Uterus (tissue), 4 donors: ENCODE results near the gene RO60. TPM values are rescaled to one million over a fixed set of nuclear protein-coding genes. Genes with fewer than 3 reads are reported as not detected.
"Not testable (repeated sequence)": the region's sequence is repeated elsewhere in the genome, so short reads cannot be mapped to it uniquely, and the experiment has no call there.

ENCODE experiments used
- DNase-seq, 2 donors: peaks; one replicate each; pipeline ENCODE4 v3.0.0-alpha.2; 2019 to 2020
- H3K27ac ChIP-seq, 2 donors: fragments of 200-600 bp; sonication (generic); 1 replicate in 1 of 2; 2 replicates in 1 of 2; pipeline ENCODE4 v1.5.1; 2016 to 2018
- H3K27me3 ChIP-seq, 2 donors: fragments of 200-600 bp; sonication (generic); one replicate each; pipeline ENCODE4 v1.5.1; 2018 to 2019; ENCODE audit warnings: control low read depth in 1 of 2
- H3K36me3 ChIP-seq, 2 donors: fragments of 200-600 bp; sonication (generic); one replicate each; pipeline ENCODE4 v1.5.1; 2019; ENCODE audit warnings: control low read depth in 1 of 2
- H3K4me1 ChIP-seq, 2 donors: fragments of 200-600 bp; sonication (generic); one replicate each; pipeline ENCODE4 v1.5.1; 2018 to 2019; ENCODE audit warnings: control low read depth in 1 of 2
- H3K4me3 ChIP-seq, 2 donors: fragments of 200-600 bp; sonication (generic); 1 replicate in 1 of 2; 2 replicates in 1 of 2; pipeline ENCODE4 v1.5.1; 2018 to 2019; ENCODE audit warnings: mild to moderate bottlenecking in 1 of 2
- H3K9me3 ChIP-seq, 2 donors: fragments of 200-600 bp; sonication (generic); one replicate each; pipeline ENCODE4 v1.5.1; 2019; ENCODE audit warnings: control low read depth in 1 of 2
- CTCF ChIP-seq, 4 experiments: fragments of 200-600 bp in 2 of 4; fragments of 450-650 bp in 2 of 4; sonication (generic) in 2 of 4; IDR thresholded peaks; one replicate each; pipeline ENCODE4 v1.5.1; 2016 to 2019; ENCODE audit warnings: antibody characterized with exemption in 4 of 4, mild to moderate bottlenecking in 2 of 4, moderate library complexity in 1 of 4
- POLR2A ChIP-seq, 2 donors: fragments of 450-650 bp; IDR thresholded peaks; one replicate each; pipeline ENCODE4 v1.6.1; 2016; ENCODE audit warnings: antibody characterized with exemption in 2 of 2, mild to moderate bottlenecking in 1 of 2, moderate library complexity in 1 of 2
- intact Hi-C: fragments of 100-400 bp; cut with DNase I; formaldehyde crosslinking; loops from one replicate; pipeline ENCODE4 v1.15.1; 2023; ENCODE audit warnings: low total_unique reads
- total RNA-seq, 4 donors: library from RNA; depleted of rRNA in 3 of 4; stranded (reverse); fragments of >200 nt in 3 of 4; gene quantifications; one replicate each; pipeline versions ENCODE4 v1.1.0 to v1.2.4, GENCODE V29; 2014 to 2023
- donor health status: DM: yes; HTN: yes; CAD: no.

The RO60 gene
- total RNA-seq, 4 donors from 2014 or later, result 68.9 to 290 (median 98.1) TPM

DNA sequence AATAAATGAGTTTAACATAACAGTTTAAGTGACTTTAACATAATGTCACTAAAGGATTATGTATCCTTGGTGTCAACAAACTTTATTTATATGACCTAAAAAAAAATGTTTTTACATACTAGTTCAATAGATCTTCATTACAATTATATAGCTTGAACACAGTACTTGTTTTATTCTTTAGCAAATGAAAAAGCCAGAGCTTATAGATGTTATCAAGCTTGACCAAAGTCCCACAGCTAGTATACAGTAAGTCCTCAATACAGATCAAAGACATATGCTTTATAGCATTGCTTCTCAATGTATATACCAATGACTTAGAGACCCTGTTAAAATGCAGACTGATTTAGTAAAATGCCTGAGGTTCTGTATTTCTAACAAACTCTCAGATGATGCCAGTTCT, 42.6 kb upstream of the RO60 start:
- H3K9me3 ChIP-seq, result no peaks in the 10 kb centered on the region
- intact Hi-C loops, result no loop called here
- no peaks in the 10 kb centered on the region for H3K36me3 ChIP-seq
- no peak for TF ChIP-seq CTCF (IDR thresholded peaks at IDR 0.05)
- TF ChIP-seq POLR2A (IDR thresholded peaks at IDR 0.05), result no peak
- no peak for DNase-seq
- H3K4me3 ChIP-seq, result no peak overlapping the region
- no peaks in the 10 kb centered on the region for H3K27me3 ChIP-seq
- H3K27ac ChIP-seq, result no peak overlapping the region
- no peaks in the 10 kb centered on the region for H3K4me1 ChIP-seq

DNA sequence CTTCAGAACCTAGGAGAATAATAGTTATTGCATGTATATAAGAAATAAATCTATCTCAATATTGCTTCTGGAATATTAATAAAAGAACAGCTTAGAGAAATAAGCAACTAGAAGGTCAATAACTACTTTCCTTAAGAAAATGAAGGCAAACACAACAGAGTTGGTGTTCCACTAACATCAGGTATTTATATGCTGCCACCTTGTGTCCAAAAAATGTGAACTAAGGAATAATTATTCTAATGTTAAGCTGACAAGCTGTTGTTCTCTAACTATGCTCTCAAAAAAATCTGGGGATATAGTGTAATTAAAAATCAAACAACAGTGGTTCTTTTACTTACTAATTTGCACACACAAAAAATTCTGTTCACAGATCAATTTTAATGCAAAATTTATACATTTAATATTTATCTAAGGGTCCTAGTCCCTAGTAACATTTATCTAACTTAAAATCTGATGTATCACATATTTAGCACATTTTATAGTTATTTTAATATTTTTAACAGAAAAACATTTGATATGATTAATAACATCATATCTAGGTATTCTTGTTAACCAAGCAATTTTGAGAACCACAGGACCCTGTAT, 39.9 kb upstream of the RO60 start:
- Histone ChIP-seq H3K36me3 (no peaks in the 10 kb centered on the region), H3K4me3 (no peak overlapping the region), H3K27me3 (no peaks in the 10 kb centered on the region), H3K4me1 (no peaks in the 10 kb centered on the region), H3K27ac (peak overlapping the region in 1 of 2 donors; percentile 11), H3K9me3 (no peaks in the 10 kb centered on the region)
- DNase-seq, result no peak
- intact Hi-C loops, result no loop called here
- peak; percentile 59 to 71 (median 62) for TF ChIP-seq CTCF (IDR thresholded peaks at IDR 0.05)
- TF ChIP-seq POLR2A (IDR thresholded peaks at IDR 0.05), result no peak

GRCh38 chr1:193025218-193025617, 34.2 kb upstream of the RO60 start:
- Histone ChIP-seq H3K4me1 (no peaks in the 10 kb centered on the region), H3K9me3 (no peaks in the 10 kb centered on the region), H3K27ac (no peak overlapping the region), H3K36me3 (no peaks in the 10 kb centered on the region), H3K4me3 (no peak overlapping the region), H3K27me3 (no peaks in the 10 kb centered on the region)
- DNase-seq, result no peak
- TF ChIP-seq CTCF (IDR thresholded peaks at IDR 0.05) (no peak), POLR2A (IDR thresholded peaks at IDR 0.05) (no peak)
- intact Hi-C loops, result no loop called here

DNA sequence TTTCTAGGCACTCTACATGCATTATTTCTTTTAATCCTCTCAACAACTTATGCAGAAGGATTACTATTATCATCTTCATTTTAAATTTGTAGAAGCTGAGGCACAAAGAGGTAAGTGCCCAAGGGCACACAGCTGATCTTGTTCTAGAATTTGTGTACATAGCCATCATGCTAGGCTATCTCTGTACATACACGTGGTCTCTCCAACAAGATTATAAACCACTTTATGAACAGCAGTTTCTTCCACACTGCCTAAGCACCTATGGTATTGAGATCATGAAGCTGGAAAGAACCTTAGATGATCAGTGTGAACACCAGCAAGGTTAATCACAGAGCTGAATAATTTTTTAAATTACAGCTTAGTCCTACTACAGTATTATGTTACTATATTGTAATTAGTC, 29.1 kb upstream of the RO60 start:
- H3K9me3 ChIP-seq, result peaks cover 0 to 3% of the 10 kb centered on the region in 2 donors
- TF ChIP-seq CTCF (IDR thresholded peaks at IDR 0.05) (no peak), POLR2A (IDR thresholded peaks at IDR 0.05) (no peak)
- intact Hi-C loops, result no loop called here
- no peak overlapping the region for H3K27ac ChIP-seq
- DNase-seq, result no peak
- H3K27me3 ChIP-seq, result no peaks in the 10 kb centered on the region
- no peaks in the 10 kb centered on the region for H3K4me1 ChIP-seq
- H3K4me3 ChIP-seq, result no peak overlapping the region
- H3K36me3 ChIP-seq, result peaks cover 0 to 6% of the 10 kb centered on the region in 2 donors

GRCh38 chr1:193031431-193031830, 28.0 kb upstream of the RO60 start:
- Histone ChIP-seq H3K36me3 (peaks cover 0 to 6% of the 10 kb centered on the region in 2 donors), H3K27ac (no peak overlapping the region), H3K9me3 (peaks cover 0 to 3% of the 10 kb centered on the region in 2 donors), H3K4me3 (no peak overlapping the region), H3K27me3 (no peaks in the 10 kb centered on the region), H3K4me1 (no peaks in the 10 kb centered on the region)
- TF ChIP-seq POLR2A (IDR thresholded peaks at IDR 0.05), result no peak
- peak in 1 of 4 experiments; percentile 11 for TF ChIP-seq CTCF (IDR thresholded peaks at IDR 0.05)
- DNase-seq, result no peak
- intact Hi-C loops, result no loop called here

- H3K4me1 ChIP-seq, intact Hi-C loops, H3K4me3 ChIP-seq, H3K9me3 ChIP-seq, H3K27ac ChIP-seq, H3K36me3 ChIP-seq, H3K27me3 ChIP-seq, DNase-seq: not testable (repeated sequence)
Observed at GRCh38 chr1:193032643-193033427, 26.6 kb upstream of the RO60 start.
